Endometrium (tissue), 2 donors: ENCODE measurements around the gene PLCB1.

Experiments used
- FAIRE-seq: peaks from 2 replicates; lab custom pipeline; 2012; peaks lifted over from hg19 to GRCh38; lab: Jason Lieb, UNC
- donor health status: control.
- donor health status: control.

PLCB1 gene

GRCh38 chr20:8129211-8129976 is 2.7 kb upstream of the PLCB1 start:
- FAIRE-seq = no peak

- FAIRE-seq = no peak
Observed at GRCh38 chr20:8130840-8131526, 1.1 kb upstream of the PLCB1 start.

GRCh38 chr20:8132484-8133309 is 631 bp downstream of the PLCB1 start:
- no peak for FAIRE-seq

- FAIRE-seq = no peak
Observed at GRCh38 chr20:8133310-8133768, 1.3 kb downstream of the PLCB1 start.

- no peak for FAIRE-seq
Observed at GRCh38 chr20:8133851-8134451, 1.9 kb downstream of the PLCB1 start.

GRCh38 chr20:8139899-8140298 is 7.8 kb downstream of the PLCB1 start:
- no peak for FAIRE-seq

- no peak for FAIRE-seq
Observed at GRCh38 chr20:8143474-8143873, 11.4 kb downstream of the PLCB1 start.

GRCh38 chr20:8144282-8145245 is 12.5 kb downstream of the PLCB1 start:
- FAIRE-seq = no peak

- no peak for FAIRE-seq
Observed at GRCh38 chr20:8145246-8146168, 13.4 kb downstream of the PLCB1 start.

- FAIRE-seq = no peak
Observed at GRCh38 chr20:8147476-8147875, 15.4 kb downstream of the PLCB1 start.

GRCh38 chr20:8148501-8148900 is 16.4 kb downstream of the PLCB1 start:
- FAIRE-seq = no peak

- no peak for FAIRE-seq
Observed at GRCh38 chr20:8150591-8150990, 18.5 kb downstream of the PLCB1 start.

GRCh38 chr20:8151372-8151771 is 19.3 kb downstream of the PLCB1 start:
- FAIRE-seq = no peak

GRCh38 chr20:8152183-8152582 is 20.1 kb downstream of the PLCB1 start:
- no peak for FAIRE-seq

GRCh38 chr20:8152847-8153246 is 20.8 kb downstream of the PLCB1 start:
- FAIRE-seq = no peak

GRCh38 chr20:8153281-8153908 is 21.3 kb downstream of the PLCB1 start:
- FAIRE-seq = no peak

GRCh38 chr20:8154638-8155037 is 22.6 kb downstream of the PLCB1 start:
- no peak for FAIRE-seq

GRCh38 chr20:8155229-8155628 is 23.2 kb downstream of the PLCB1 start:
- FAIRE-seq = no peak

- FAIRE-seq = no peak
Observed at GRCh38 chr20:8155812-8156211, 23.7 kb downstream of the PLCB1 start.
